GM10248 (cell line): Measurements from ENCODE around the gene SEC22A.

Source experiments
- CTCF ChIA-PET: fragments of 300-600 bp; sonication (Branson Sonifier 250); formaldehyde crosslinking; extraction: SDS; loops from one replicate; lab custom pipeline; 2021; ENCODE audit warnings: antibody characterized with exemption; lab: Yijun Ruan, JAX
- POLR2A ChIA-PET: fragments of 350-650 bp; sonication (Branson Sonifier 250); formaldehyde crosslinking; extraction: SDS; loops from one replicate; lab custom pipeline; 2020; ENCODE audit warnings: antibody characterized with exemption; lab: Yijun Ruan, JAX
- DNase-seq: peaks from one replicate; pipeline ENCODE4 v3.0.0; 2012; ENCODE audit errors: extremely low spot score
- TF ChIP-seq, protein P1 (sequence below): IDR thresholded peaks from 2 replicates; pipeline ENCODE4 v1.5.1; 2012; ENCODE audit warnings: mild to moderate bottlenecking, low read depth; ENCODE audit errors: extremely low read depth, missing control alignments, control extremely low read depth

SEC22A gene

DNA sequence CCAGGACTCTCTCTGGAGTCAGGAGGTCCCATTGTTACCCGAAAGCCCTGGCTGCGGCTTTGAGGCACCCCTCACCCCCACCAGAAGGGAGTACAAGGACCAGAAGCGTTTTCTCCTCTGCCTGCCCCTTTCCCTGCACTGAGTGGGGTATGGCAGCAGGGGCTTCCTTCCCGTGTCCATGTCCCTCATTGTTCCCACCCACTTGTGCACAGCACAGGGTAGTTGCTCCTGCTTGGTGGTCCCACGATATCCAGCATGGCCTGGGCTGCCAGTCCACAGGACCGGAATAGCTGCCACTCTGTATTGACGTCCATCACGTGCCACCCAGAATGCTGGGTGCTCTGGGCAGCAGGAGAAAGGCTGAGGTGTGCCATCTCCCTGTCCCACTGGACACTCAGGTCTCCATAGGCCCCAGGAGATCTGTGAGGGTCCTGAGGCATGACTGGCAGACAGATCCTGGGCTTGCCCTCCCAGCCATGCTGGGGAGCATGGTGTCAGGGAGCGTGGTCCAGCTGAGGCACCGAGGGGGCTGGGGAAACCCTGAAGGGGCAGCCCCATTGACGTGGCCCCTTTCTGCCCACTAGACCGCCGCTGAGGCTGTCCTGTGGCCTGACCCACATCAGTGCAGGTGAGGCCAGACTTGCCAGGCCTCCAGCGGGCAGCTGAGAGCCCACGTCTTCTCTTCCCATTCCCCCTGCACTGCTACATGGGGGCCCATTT, 45.3 kb upstream of the SEC22A start:
- ChIA-PET CTCF (no interaction called here), POLR2A (no interaction called here)
- no peak for DNase-seq
- TF ChIP-seq, protein P1, sequence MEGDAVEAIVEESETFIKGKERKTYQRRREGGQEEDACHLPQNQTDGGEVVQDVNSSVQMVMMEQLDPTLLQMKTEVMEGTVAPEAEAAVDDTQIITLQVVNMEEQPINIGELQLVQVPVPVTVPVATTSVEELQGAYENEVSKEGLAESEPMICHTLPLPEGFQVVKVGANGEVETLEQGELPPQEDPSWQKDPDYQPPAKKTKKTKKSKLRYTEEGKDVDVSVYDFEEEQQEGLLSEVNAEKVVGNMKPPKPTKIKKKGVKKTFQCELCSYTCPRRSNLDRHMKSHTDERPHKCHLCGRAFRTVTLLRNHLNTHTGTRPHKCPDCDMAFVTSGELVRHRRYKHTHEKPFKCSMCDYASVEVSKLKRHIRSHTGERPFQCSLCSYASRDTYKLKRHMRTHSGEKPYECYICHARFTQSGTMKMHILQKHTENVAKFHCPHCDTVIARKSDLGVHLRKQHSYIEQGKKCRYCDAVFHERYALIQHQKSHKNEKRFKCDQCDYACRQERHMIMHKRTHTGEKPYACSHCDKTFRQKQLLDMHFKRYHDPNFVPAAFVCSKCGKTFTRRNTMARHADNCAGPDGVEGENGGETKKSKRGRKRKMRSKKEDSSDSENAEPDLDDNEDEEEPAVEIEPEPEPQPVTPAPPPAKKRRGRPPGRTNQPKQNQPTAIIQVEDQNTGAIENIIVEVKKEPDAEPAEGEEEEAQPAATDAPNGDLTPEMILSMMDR, result no peak

DNA sequence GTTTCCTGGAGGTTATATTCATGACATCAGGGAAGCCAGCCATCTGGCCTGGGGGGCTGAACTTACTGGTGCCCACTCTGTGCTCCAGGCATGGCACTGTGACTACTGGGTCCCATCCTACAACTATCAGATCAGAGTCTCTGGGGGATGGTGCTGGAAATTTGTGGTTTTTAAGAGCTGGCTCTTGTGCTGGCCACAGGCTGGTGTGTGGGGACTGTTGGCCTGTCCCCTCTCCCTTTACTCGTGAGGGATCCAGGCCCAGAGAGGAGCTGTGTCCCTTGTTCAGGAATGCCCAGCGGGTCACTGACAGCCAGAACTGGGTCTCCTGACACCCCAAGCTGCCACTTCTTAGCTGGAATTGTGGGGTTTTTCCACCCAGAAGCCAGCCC, 44.5 kb upstream of the SEC22A start:
- DNase-seq, result no peak
- POLR2A ChIA-PET, result no interaction called here
- CTCF ChIA-PET, result no interaction called here
- TF ChIP-seq, protein P1, result no peak

DNA sequence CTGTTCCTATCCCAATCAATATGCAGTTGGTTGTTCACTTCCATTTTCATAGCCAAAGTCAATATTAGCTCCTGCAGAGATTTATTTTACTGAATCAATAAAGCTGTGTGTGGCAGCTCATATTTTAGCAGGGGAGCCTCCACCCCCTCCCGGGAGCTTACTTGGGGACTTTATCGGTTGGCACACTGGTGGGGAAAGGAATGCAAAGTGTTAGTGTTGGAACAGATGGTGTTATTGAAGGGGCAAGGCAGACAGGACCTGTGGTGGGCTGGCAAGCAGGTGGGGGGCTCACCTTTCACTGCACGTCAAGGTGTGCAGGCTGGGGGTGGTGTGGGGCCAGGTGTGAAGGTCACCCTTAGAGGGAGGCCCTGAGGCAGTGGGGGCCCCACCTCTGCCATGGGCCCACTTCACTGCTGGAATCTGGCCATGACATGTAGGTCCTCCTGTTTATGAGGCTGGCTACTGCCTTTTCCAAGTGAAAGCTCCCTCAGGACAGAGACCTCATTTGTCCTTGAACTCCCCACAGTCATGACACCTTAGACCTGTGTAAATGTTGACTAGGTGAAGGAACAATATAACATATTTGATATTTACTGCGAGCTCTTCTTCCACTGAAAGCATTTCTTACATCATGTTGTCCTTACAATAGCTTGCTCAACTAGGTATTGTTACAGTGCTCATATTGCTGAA, 44.0 kb upstream of the SEC22A start:
- POLR2A ChIA-PET, result no interaction called here
- CTCF ChIA-PET, result interaction anchor here (1.5 kb wide), 1 partner anchor 26 kb away, joined by 4 read pairs; no protein-coding TSS in a partner anchor
- TF ChIP-seq, protein P1, result no peak
- DNase-seq, result no peak

DNA sequence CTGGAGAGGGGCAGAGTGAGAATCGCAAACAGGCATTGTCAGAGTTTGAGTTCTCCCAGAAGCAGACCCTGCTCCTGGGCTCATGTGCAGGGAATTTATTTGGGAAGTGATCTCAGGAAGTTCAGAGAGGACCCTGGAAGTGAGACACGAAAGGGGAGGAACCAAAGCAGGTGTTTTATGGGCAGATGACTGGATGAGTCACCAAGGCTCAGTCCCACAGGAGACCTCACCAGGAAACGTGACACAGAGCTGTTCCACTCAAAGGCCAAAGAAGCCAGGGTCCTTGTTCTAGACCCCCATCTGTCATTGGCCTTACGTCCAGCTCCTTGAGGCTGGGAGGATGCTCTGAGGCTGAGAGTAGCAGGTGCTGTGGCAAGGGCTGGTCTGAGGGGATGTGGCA, 43.4 kb upstream of the SEC22A start:
- CTCF ChIA-PET, result interaction anchor here (0.7 to 1.5 kb wide), 4 partner anchors 13 to 140 kb away, joined by 3 to 6 read pairs (median 4); no protein-coding TSS in a partner anchor
- POLR2A ChIA-PET, result no interaction called here
- TF ChIP-seq, protein P1, result no peak
- DNase-seq, result no peak

DNA sequence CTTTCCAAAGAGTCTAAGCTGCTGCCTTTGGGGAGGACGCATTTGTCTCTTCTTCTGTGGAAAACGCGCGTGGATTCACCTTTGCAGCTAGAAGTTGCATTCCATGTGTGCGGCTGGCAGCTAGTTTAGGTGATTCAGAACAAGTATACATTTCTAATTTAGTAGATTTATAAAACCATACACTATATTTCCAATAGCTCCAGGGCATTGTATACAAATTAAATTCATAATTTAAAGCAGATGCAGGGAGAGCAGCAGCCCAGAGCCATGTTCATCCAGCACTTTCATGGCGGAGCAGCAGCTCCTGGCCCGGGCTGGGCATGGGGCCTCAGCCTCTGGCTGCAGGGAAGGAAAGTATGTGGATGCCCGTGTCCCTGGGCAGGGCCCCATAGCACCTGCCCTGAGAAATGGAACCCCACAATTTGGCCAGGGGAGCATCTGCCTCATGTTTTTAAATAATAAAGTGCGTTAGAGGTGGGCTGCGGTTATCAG, 42.8 kb upstream of the SEC22A start:
- POLR2A ChIA-PET, result no interaction called here
- TF ChIP-seq, protein P1, result no peak
- no peak for DNase-seq
- CTCF ChIA-PET, result interaction anchor here (0.7 to 1.5 kb wide), 4 partner anchors 13 to 140 kb away, joined by 3 to 6 read pairs (median 4); no protein-coding TSS in a partner anchor

DNA sequence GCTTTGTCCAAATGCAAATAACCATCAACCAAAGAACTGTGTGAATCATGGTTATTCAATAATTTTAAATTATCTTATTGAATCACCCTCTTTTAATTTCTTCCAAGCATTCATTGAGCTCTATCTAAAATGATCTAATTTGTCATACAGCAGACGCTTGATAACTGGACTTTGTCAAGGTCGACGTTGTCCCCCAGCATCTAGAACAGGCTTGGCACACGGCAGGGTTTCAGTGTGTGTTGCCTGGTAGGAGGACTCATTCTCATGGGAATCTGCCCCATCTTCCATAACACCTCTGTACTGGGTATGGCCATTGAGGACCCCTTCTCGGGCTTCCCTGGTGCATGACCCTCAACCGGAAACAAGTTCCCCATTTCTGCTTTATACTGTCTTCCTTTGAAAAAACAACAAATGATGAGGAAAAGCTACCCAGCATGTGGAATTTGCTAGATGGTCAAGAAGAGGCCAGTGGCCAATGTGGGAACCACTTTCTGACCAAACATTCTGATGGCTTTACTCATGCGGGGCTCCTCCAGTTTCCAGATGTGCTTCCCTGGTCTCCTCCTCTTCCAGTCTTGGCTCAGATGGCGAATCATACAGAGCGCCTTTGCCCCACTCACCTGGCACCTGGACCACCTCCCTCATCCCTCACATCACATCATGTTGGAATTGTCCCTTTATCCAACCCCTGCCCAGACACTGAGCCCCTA, 41.7 kb upstream of the SEC22A start:
- TF ChIP-seq, protein P1, result no peak
- ChIA-PET POLR2A (no interaction called here), CTCF (interaction anchor here (1.0 to 1.1 kb wide), 2 partner anchors 28 to 30 kb away, joined by 3 read pairs; no protein-coding TSS in a partner anchor)
- DNase-seq, result no peak
